ENCODE results near the gene BLOC1S3.

DNA sequence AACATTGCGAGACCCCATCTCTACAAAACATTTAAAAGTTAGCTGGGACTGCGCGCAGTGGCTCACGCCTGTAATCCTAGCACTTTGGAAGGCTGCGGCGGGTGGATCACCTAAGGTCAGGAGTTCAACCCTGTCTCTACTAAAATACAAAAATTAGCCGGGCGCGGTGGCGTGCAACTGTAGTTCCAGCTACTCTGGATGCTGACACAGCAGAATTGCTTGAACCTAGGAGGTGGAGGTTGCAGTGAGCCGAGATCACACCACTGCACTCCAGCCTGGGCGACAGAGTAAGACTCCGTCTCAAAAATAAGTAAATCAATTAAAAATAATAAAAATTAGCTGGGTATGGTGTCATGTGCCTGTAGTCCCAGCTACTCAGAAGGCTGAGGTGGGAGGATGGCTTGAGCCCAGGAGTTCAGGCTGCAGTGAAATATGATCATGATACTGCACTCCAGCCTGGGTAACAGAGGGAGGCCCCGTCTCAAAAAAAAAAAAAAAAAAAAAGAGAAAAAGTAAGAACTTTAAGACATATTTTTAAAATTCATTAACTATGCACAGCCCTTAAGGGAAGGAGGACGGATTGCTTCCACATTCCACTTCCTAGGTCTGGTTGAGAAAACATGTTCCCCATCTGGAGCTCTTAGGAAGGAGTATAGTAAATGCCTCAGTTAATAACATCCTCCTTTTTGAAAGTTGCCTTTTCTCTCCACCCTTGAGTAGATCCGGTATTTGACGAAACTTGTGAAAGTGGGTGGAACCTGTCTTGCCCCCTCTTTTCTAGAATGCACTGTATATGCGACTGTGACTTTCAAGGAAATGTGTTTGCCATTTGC is 40.5 kb downstream of the BLOC1S3 start:
- TF ChIP-seq CTCF (conservative IDR thresholded peaks at IDR 0.05; ENCODE audit: low read length): no peak
- no peak for TF ChIP-seq EZH2phosphoT487 (IDR thresholded peaks at IDR 0.05; ENCODE audit: borderline replicate concordance, low read depth, low read length)

All from OCI-LY7 (cell line).